ENCODE measurements around the gene IPO11. TPM values are rescaled to one million over a fixed set of nuclear protein-coding genes. Genes with fewer than 3 reads are reported as not detected.
"Not testable (repeated sequence)": the region's sequence is repeated elsewhere in the genome, so short reads cannot be mapped to it uniquely, and the experiment has no call there.

Gene IPO11
- total RNA-seq, 1 experiment from 2014 or later, result 16.1 TPM

- Histone ChIP-seq H3K4me3 (ENCODE audit: low read length) (no peak overlapping the region), H2AFZ (ENCODE audit: low read length) (no peak overlapping the region), H3F3A (ENCODE audit: low read length, unreplicated experiment) (no peaks in the 10 kb centered on the region), H3K9me2 (replicated peaks; ENCODE audit: low read length) (no peaks in the 10 kb centered on the region), H3K9me3 (ENCODE audit: low read length) (no peaks in the 10 kb centered on the region), H3K4me1 (ENCODE audit: insufficient read depth, low read length) (no peaks in the 10 kb centered on the region), H3K27me3 (ENCODE audit: low read length) (no peaks in the 10 kb centered on the region), H3K27ac (ENCODE audit: low read length) (no peak overlapping the region), H4K20me1 (ENCODE audit: low read length) (no peaks in the 10 kb centered on the region), H3K79me2 (ENCODE audit: low read length) (no peaks in the 10 kb centered on the region), H3K4me2 (ENCODE audit: low read length) (no peak overlapping the region), H3K9ac (ENCODE audit: low read length) (no peak overlapping the region), H3K36me3 (ENCODE audit: low read depth, low read length) (no peaks in the 10 kb centered on the region)
- no TSS peak for BruUV-seq (replicated peaks)
- intact Hi-C loops (cut with micrococcal nuclease), result no loop called here
- ATAC-seq (no peak), DNase-seq (no peak)
- ChIA-PET CTCF (no interaction called here), POLR2A (ENCODE audit: unreplicated experiment) (no interaction called here)
- TF ChIP-seq CTCF (conservative IDR thresholded peaks at IDR 0.05; ENCODE audit: low read depth, low read length), result no peak
- TF ChIP-seq EZH2phosphoT487 (IDR thresholded peaks at IDR 0.05; ENCODE audit: borderline replicate concordance, low read length), result no peak
- TF ChIP-seq EZH2 (IDR thresholded peaks at IDR 0.05; ENCODE audit: low read length, unreplicated experiment), result no peak
Measured at GRCh38 chr5:62621280-62621679, 208.7 kb downstream of the IPO11 start.

- TF ChIP-seq EZH2 (IDR thresholded peaks at IDR 0.05; ENCODE audit: low read length, unreplicated experiment), result no peak
- TF ChIP-seq EZH2phosphoT487 (IDR thresholded peaks at IDR 0.05; ENCODE audit: borderline replicate concordance, low read length), result no peak
- TF ChIP-seq CTCF (conservative IDR thresholded peaks at IDR 0.05; ENCODE audit: low read depth, low read length), result no peak
- DNase-seq, result no peak
- no TSS peak for BruUV-seq (replicated peaks)
- ATAC-seq, result no peak
- Histone ChIP-seq H3K9me2 (replicated peaks; ENCODE audit: low read length) (no peaks in the 10 kb centered on the region), H3F3A (ENCODE audit: low read length, unreplicated experiment) (no peaks in the 10 kb centered on the region), H3K4me2 (ENCODE audit: low read length) (no peak overlapping the region), H3K4me1 (ENCODE audit: insufficient read depth, low read length) (no peaks in the 10 kb centered on the region), H2AFZ (ENCODE audit: low read length) (no peak overlapping the region), H3K36me3 (ENCODE audit: low read depth, low read length) (no peaks in the 10 kb centered on the region), H3K27me3 (ENCODE audit: low read length) (no peaks in the 10 kb centered on the region), H3K4me3 (ENCODE audit: low read length) (no peak overlapping the region), H3K27ac (ENCODE audit: low read length) (no peak overlapping the region), H4K20me1 (ENCODE audit: low read length) (no peaks in the 10 kb centered on the region), H3K79me2 (ENCODE audit: low read length) (no peaks in the 10 kb centered on the region), H3K9me3 (ENCODE audit: low read length) (no peaks in the 10 kb centered on the region), H3K9ac (ENCODE audit: low read length) (no peak overlapping the region)
- CTCF ChIA-PET, result no interaction called here
- POLR2A ChIA-PET (ENCODE audit: unreplicated experiment), result no interaction called here
- intact Hi-C loops (cut with micrococcal nuclease), result no loop called here
Measured at GRCh38 chr5:62623271-62623670, 210.7 kb downstream of the IPO11 start.

- H2AFZ ChIP-seq (ENCODE audit: low read length); H3K4me2 ChIP-seq (ENCODE audit: low read length); DNase-seq; H3K36me3 ChIP-seq (ENCODE audit: low read depth, low read length); H3K4me3 ChIP-seq (ENCODE audit: low read length); H3K4me1 ChIP-seq (ENCODE audit: insufficient read depth, low read length); H3K9ac ChIP-seq (ENCODE audit: low read length); intact Hi-C loops (cut with micrococcal nuclease); ATAC-seq; CTCF ChIA-PET; H3F3A ChIP-seq (ENCODE audit: low read length, unreplicated experiment); H3K27ac ChIP-seq (ENCODE audit: low read length); H3K9me3 ChIP-seq (ENCODE audit: low read length); H4K20me1 ChIP-seq (ENCODE audit: low read length); BruUV-seq (replicated peaks); H3K27me3 ChIP-seq (ENCODE audit: low read length); H3K9me2 ChIP-seq (replicated peaks; ENCODE audit: low read length); H3K79me2 ChIP-seq (ENCODE audit: low read length); POLR2A ChIA-PET (ENCODE audit: unreplicated experiment): not testable (repeated sequence)
Measured at GRCh38 chr5:62624436-62624835, 211.9 kb downstream of the IPO11 start.
